GM12864 (cell line): ENCODE results near the gene INPP4B.

Source experiments
- DNase-seq: peaks from one replicate; pipeline ENCODE4 v3.0.0-alpha.2; 2011; ENCODE audit warnings: low read depth
- H3K4me3 ChIP-seq: 2 replicates; pipeline ENCODE4 v1.5.1; 2011; ENCODE audit warnings: mild to moderate bottlenecking, low read depth, low read length, control low read depth
- TF ChIP-seq, protein P1 (sequence below): IDR thresholded peaks from 2 replicates; pipeline ENCODE4 v1.5.1; 2011; ENCODE audit warnings: low read depth, mild to moderate bottlenecking, moderate library complexity, low read length, control low read depth, inconsistent platforms; ENCODE audit errors: missing control alignments

Gene INPP4B

DNA sequence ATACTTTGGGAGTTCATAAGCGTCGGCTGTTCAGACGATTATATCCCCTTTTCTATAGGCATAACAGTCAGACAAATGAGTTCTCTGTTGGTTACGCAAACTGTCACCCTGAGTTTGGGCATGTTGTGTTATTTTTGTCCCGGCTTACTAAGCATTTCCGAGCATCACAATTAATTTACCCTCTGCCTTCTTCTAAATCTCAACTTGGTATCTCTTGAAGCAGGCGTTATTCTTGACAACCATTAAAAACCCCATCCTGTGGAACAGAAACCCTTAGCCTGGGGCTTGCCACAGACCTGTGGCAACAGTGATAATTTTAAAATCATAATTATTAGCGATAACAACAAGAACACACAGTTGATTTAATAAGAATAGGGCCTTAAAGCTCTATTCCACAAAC lies 558.7 kb downstream of the INPP4B start:
- TF ChIP-seq, protein P1, sequence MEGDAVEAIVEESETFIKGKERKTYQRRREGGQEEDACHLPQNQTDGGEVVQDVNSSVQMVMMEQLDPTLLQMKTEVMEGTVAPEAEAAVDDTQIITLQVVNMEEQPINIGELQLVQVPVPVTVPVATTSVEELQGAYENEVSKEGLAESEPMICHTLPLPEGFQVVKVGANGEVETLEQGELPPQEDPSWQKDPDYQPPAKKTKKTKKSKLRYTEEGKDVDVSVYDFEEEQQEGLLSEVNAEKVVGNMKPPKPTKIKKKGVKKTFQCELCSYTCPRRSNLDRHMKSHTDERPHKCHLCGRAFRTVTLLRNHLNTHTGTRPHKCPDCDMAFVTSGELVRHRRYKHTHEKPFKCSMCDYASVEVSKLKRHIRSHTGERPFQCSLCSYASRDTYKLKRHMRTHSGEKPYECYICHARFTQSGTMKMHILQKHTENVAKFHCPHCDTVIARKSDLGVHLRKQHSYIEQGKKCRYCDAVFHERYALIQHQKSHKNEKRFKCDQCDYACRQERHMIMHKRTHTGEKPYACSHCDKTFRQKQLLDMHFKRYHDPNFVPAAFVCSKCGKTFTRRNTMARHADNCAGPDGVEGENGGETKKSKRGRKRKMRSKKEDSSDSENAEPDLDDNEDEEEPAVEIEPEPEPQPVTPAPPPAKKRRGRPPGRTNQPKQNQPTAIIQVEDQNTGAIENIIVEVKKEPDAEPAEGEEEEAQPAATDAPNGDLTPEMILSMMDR, result no peak
- H3K4me3 ChIP-seq, result no peak overlapping the region
- no peak for DNase-seq

DNA sequence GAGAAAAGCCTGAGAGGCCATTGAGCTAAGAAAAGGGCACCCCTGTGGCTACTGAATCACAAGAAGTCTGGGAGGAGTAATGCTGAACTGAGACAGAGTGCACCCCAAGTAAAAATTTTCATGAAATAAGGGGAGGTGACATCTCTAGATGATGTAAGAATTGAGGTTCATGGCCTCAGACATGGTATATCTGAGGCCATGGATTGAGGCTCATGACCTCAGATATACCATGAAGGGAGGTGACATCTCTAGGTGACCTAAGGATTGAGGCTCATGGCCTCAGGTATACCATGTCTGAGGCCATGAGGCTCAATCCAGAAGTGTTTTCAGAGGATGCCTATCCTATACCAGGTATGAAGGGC lies 560.9 kb downstream of the INPP4B start:
- TF ChIP-seq, protein P1, result no peak
- no peak for DNase-seq
- no peak overlapping the region for H3K4me3 ChIP-seq

GRCh38 chr4:142284402-142285221 lies 561.5 kb downstream of the INPP4B start:
- H3K4me3 ChIP-seq, result no peak overlapping the region
- TF ChIP-seq, protein P1, result no peak
- DNase-seq, result no peak

GRCh38 chr4:142282870-142283431 lies 563.1 kb downstream of the INPP4B start:
- DNase-seq, result no peak
- TF ChIP-seq, protein P1, result peak; percentile 52

DNA sequence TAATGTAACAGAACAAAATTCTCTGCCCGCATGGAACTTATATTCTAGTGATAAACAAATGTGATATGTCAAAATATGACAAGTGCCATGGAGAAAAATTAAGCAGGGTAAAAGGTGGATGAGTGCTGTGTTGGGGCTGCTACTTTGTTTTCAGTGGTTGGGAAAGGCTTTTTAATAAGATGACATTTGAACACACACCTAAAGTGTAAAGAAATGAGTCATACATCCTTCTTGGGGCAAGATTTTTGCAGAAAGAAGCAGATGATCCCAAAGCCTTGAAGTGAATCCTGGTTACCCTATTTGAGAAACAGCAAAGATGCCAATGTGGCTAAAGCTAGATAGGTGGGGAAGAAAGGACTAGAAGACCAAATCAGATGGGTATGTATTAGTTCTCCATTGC lies 564.1 kb downstream of the INPP4B start:
- no peak overlapping the region for H3K4me3 ChIP-seq
- DNase-seq, result no peak
- TF ChIP-seq, protein P1, result no peak

More at GRCh38 chr4:142282870-142283431, 563.1 kb downstream of the INPP4B start:
- no peak overlapping the region for H3K4me3 ChIP-seq

- TF ChIP-seq, protein P1, result no peak
- DNase-seq, result no peak
- no peak overlapping the region for H3K4me3 ChIP-seq
These were observed 567.4 kb downstream of the INPP4B start for GRCh38 chr4:142278663-142279062.
